Nephron progenitor cell (in vitro differentiated cells): ENCODE results near the gene ASGR2.
"Not testable (repeated sequence)": the region's sequence is repeated elsewhere in the genome, so short reads cannot be mapped to it uniquely, and the experiment has no call there.

Source experiments
- DNase-seq: peaks from one replicate; pipeline ENCODE4 v3.0.0; 2021
- H3K27ac Mint-ChIP-seq: 2 replicates; pipeline ENCODE4 v1.8.0; 2021; ENCODE audit warnings: mild to moderate bottlenecking, moderate library complexity, mixed read lengths
- H3K27me3 Mint-ChIP-seq: 2 replicates; pipeline ENCODE4 v1.8.0; 2021; ENCODE audit warnings: mild to moderate bottlenecking, low read depth, mixed read lengths; ENCODE audit not compliant: poor library complexity
- H3K36me3 Mint-ChIP-seq: 2 replicates; pipeline ENCODE4 v1.8.0; 2021; ENCODE audit warnings: low read depth, mixed read lengths
- H3K4me1 Mint-ChIP-seq: 2 replicates; pipeline ENCODE4 v1.8.0; 2021; ENCODE audit warnings: mixed read lengths
- H3K4me3 Mint-ChIP-seq: 2 replicates; pipeline ENCODE4 v1.8.0; 2021; ENCODE audit warnings: mild to moderate bottlenecking, moderate library complexity, mixed read lengths
- H3K9me3 Mint-ChIP-seq: 2 replicates; pipeline ENCODE4 v1.8.0; 2021; ENCODE audit warnings: mild to moderate bottlenecking, moderate library complexity, mixed read lengths
- CTCF ChIP-seq: fragments of 200-600 bp; sonication (generic); IDR thresholded peaks from 2 replicates; pipeline ENCODE4 v1.5.0; 2021; ENCODE audit warnings: antibody characterized with exemption

Gene ASGR2

GRCh38 chr17:7130621-7131422 lies 16.2 kb upstream of the ASGR2 start:
- Mint-ChIP-seq H3K36me3 (no peaks in the 10 kb centered on the region), H3K4me3 (peak overlapping the region; percentile 47), H3K4me1 (peaks cover 56% of the 10 kb centered on the region), H3K9me3 (no peaks in the 10 kb centered on the region), H3K27me3 (peaks cover 6% of the 10 kb centered on the region), H3K27ac (peak overlapping the region; percentile 68)
- DNase-seq: no peak
- TF ChIP-seq CTCF: no peak

GRCh38 chr17:7129311-7129710 lies 14.7 kb upstream of the ASGR2 start:
- Mint-ChIP-seq H3K27me3 (peaks cover 6% of the 10 kb centered on the region), H3K4me1 (peaks cover 51% of the 10 kb centered on the region), H3K27ac (peak overlapping the region; percentile 41), H3K9me3 (no peaks in the 10 kb centered on the region), H3K36me3 (no peaks in the 10 kb centered on the region), H3K4me3 (no peak overlapping the region)
- no peak for TF ChIP-seq CTCF
- no peak for DNase-seq

- no peak overlapping the region for H3K27ac Mint-ChIP-seq
- H3K4me3 Mint-ChIP-seq: no peak overlapping the region
- peaks cover 6% of the 10 kb centered on the region for H3K27me3 Mint-ChIP-seq
- no peaks in the 10 kb centered on the region for H3K9me3 Mint-ChIP-seq
- H3K4me1 Mint-ChIP-seq: peaks cover 44% of the 10 kb centered on the region
- no peaks in the 10 kb centered on the region for H3K36me3 Mint-ChIP-seq
- DNase-seq: no peak
- TF ChIP-seq CTCF: no peak
Observed at GRCh38 chr17:7128160-7128559, 13.5 kb upstream of the ASGR2 start.

GRCh38 chr17:7127501-7127900 lies 12.9 kb upstream of the ASGR2 start:
- H3K27ac Mint-ChIP-seq, H3K9me3 Mint-ChIP-seq, DNase-seq, H3K27me3 Mint-ChIP-seq, H3K36me3 Mint-ChIP-seq, H3K4me3 Mint-ChIP-seq: not testable (repeated sequence)
- H3K4me1 Mint-ChIP-seq: peaks cover 37% of the 10 kb centered on the region

- not testable (repeated sequence) for H3K36me3 Mint-ChIP-seq, H3K27ac Mint-ChIP-seq, DNase-seq, H3K9me3 Mint-ChIP-seq, H3K27me3 Mint-ChIP-seq, H3K4me3 Mint-ChIP-seq
- peaks cover 27% of the 10 kb centered on the region for H3K4me1 Mint-ChIP-seq
Observed at GRCh38 chr17:7126386-7126785, 11.8 kb upstream of the ASGR2 start.

GRCh38 chr17:7124923-7125322 lies 10.3 kb upstream of the ASGR2 start:
- Mint-ChIP-seq H3K9me3 (no peaks in the 10 kb centered on the region), H3K4me3 (no peak overlapping the region), H3K27ac (no peak overlapping the region), H3K4me1 (peaks cover 20% of the 10 kb centered on the region), H3K36me3 (no peaks in the 10 kb centered on the region), H3K27me3 (peaks cover 6% of the 10 kb centered on the region)
- TF ChIP-seq CTCF: no peak
- no peak for DNase-seq

GRCh38 chr17:7123844-7124243 lies 9.2 kb upstream of the ASGR2 start:
- Mint-ChIP-seq H3K9me3 (no peaks in the 10 kb centered on the region), H3K4me1 (peaks cover 19% of the 10 kb centered on the region), H3K27me3 (peaks cover 6% of the 10 kb centered on the region), H3K4me3 (no peak overlapping the region), H3K27ac (no peak overlapping the region), H3K36me3 (no peaks in the 10 kb centered on the region)
- no peak for DNase-seq
- TF ChIP-seq CTCF: no peak
